K562 (cell line): ENCODE measurements around the gene RTL5. TPM values are rescaled to one million over a fixed set of nuclear protein-coding genes. Genes with fewer than 3 reads are reported as not detected.

Experiments used
- ATAC-seq: fragments of 200-7000 bp; cut with Tn5 transposase; 3 replicates; pipeline ENCODE4 v1.9.1; 2020; ENCODE audit warnings: moderate library complexity
- BruUV-seq: library from RNA; stranded (reverse); fragments of 400-500 nt; replicated peaks from 2 replicates; lab custom pipeline; 2021; lab: Mats Ljungman, UMichigan
- CTCF ChIA-PET: fragments of 300-600 bp; formaldehyde crosslinking; extraction: SDS; loops from one replicate; lab custom pipeline; 2021; ENCODE audit warnings: low intra/inter-chr PET ratio; lab: Yijun Ruan, JAX
- POLR2A ChIA-PET: fragments of 300-600, 350-650 bp; sonication (Branson Sonifier 250); formaldehyde crosslinking; extraction: SDS; loops from one replicate; lab custom pipeline; 2021; ENCODE audit warnings: antibody characterized with exemption, inconsistent platforms; lab: Yijun Ruan, JAX
- DNase-seq, 4 experiments: peaks; one replicate each; pipeline versions ENCODE4 v3.0.0 to v3.0.0-alpha.2; 2011 to 2018; ENCODE audit warnings: low spot score in 3 of 4, mixed read lengths in 3 of 4; ENCODE audit errors: extremely low read depth in 1 of 4
- FAIRE-seq: peaks from 2 replicates; lab custom pipeline; 2011; peaks lifted over from hg19 to GRCh38; lab: Jason Lieb, UNC
- H2AFZ ChIP-seq: 2 replicates; pipeline ENCODE4 v1.6.0; 2011; ENCODE audit warnings: low read depth, low read length, control low read depth, inconsistent platforms
- H3K27ac ChIP-seq: fragments of 200-600 bp; 3 replicates; pipeline ENCODE4 v1.8.0; 2011; ENCODE audit warnings: low read depth, mild to moderate bottlenecking, control low read depth, inconsistent platforms, low read length, moderate library complexity, mixed read lengths; ENCODE audit errors: extremely low read depth
- H3K27me3 ChIP-seq, 2 experiments: fragments of 300-600 bp in 1 of 2; 2 replicates in 1 of 2; 3 replicates in 1 of 2; pipeline versions ENCODE4 v1.6.0 to v1.8.0; 2011; ENCODE audit warnings: inconsistent platforms in 2 of 2, low read length in 2 of 2, mild to moderate bottlenecking in 1 of 2, mixed read lengths in 1 of 2, moderate library complexity in 1 of 2; ENCODE audit not compliant: control insufficient read depth in 2 of 2, insufficient read depth in 2 of 2
- H3K36me3 ChIP-seq: fragments of 300-600 bp; 3 replicates; pipeline ENCODE4 v1.8.0; 2011; ENCODE audit warnings: mild to moderate bottlenecking, low read length, inconsistent platforms; ENCODE audit not compliant: control insufficient read depth, insufficient read depth
- H3K4me1 ChIP-seq, 2 experiments: fragments of 200-600 bp in 1 of 2; replicated peaks in 1 of 2; 2 replicates in 1 of 2; 3 replicates in 1 of 2; pipeline versions ENCODE4 v1.5.1 to v1.8.0; 2011; ENCODE audit warnings: inconsistent platforms in 2 of 2, low read length in 2 of 2, mild to moderate bottlenecking in 1 of 2, mixed read lengths in 1 of 2, moderate library complexity in 1 of 2; ENCODE audit not compliant: control insufficient read depth in 2 of 2, insufficient read depth in 2 of 2
- H3K4me2 ChIP-seq: 2 replicates; pipeline ENCODE4 v1.6.1; 2011; ENCODE audit warnings: low read length, control low read depth, inconsistent platforms, mixed read lengths; ENCODE audit not compliant: insufficient read depth
- H3K4me3 ChIP-seq: fragments of 200-600 bp; sonication (generic), shearing (Covaris generic); 2 replicates; pipeline ENCODE4 v1.5.1; 2016; ENCODE audit warnings: control low read depth, inconsistent platforms
- H3K79me2 ChIP-seq: fragments of 200-600 bp; 3 replicates; pipeline ENCODE4 v1.8.0; 2011; ENCODE audit warnings: low read length, inconsistent platforms; ENCODE audit not compliant: control insufficient read depth, insufficient read depth
- H3K9ac ChIP-seq, 2 experiments: 2 replicates each; pipeline versions ENCODE4 v1.6.0 to v1.6.1; 2011; ENCODE audit warnings: low read depth in 2 of 2, low read length in 2 of 2, control low read depth in 1 of 2, inconsistent platforms in 1 of 2, mild to moderate bottlenecking in 1 of 2, mixed read lengths in 1 of 2; ENCODE audit not compliant: insufficient read depth in 1 of 2
- H3K9me1 ChIP-seq: one replicate; pipeline ENCODE4 v1.6.0; 2011; ENCODE audit warnings: inconsistent platforms, mild to moderate bottlenecking, low read length, moderate library complexity; ENCODE audit not compliant: control insufficient read depth, insufficient read depth
- H3K9me3 ChIP-seq: replicated peaks from 2 replicates; pipeline ENCODE4 v1.5.1; 2011; ENCODE audit warnings: low read depth, low read length, inconsistent platforms; ENCODE audit not compliant: control insufficient read depth, insufficient read depth
- H4K20me1 ChIP-seq: replicated peaks from 2 replicates; pipeline ENCODE4 v1.6.1; 2011; ENCODE audit warnings: low read length, inconsistent platforms, mixed read lengths; ENCODE audit not compliant: control insufficient read depth, insufficient read depth
- CSDE1 ChIP-seq, 2 experiments: fragments of 450-650 bp; IDR thresholded peaks; 2 replicates each; pipeline ENCODE4 v1.6.1; 2016; ENCODE audit warnings: mild to moderate bottlenecking in 1 of 2
- CTBP1 ChIP-seq: fragments of 450-650 bp; IDR thresholded peaks from 2 replicates; pipeline ENCODE4 v1.6.1; 2016; ENCODE audit warnings: borderline replicate concordance
- FOXA1 ChIP-seq: fragments of 450-650 bp; IDR thresholded peaks from 2 replicates; pipeline ENCODE4 v1.6.1; 2016; ENCODE audit warnings: mild to moderate bottlenecking, borderline replicate concordance
- HBP1 ChIP-seq: fragments of 450-650 bp; formaldehyde crosslinking; IDR thresholded peaks from 2 replicates; pipeline ENCODE4 v1.4.0; 2022; ENCODE audit warnings: missing genetic modification characterization
- HDAC6 ChIP-seq: IDR thresholded peaks from 2 replicates; pipeline ENCODE4 v1.6.1; 2012; ENCODE audit warnings: low read depth, mild to moderate bottlenecking, control low read depth, inconsistent platforms, low read length, moderate library complexity
- HMG20A ChIP-seq: fragments of 450-650 bp; formaldehyde crosslinking; conservative IDR thresholded peaks from 2 replicates; pipeline ENCODE4 v1.4.0; 2020; ENCODE audit warnings: mild to moderate bottlenecking, mixed read lengths
- HNRNPL ChIP-seq: fragments of 200-400 bp; formaldehyde crosslinking; IDR thresholded peaks from 2 replicates; pipeline ENCODE4 v1.6.1; 2017; ENCODE audit warnings: low read depth, mild to moderate bottlenecking, low read length
- IFI16 ChIP-seq: fragments of 250-450 bp; sonication (Bioruptor Pico); IDR thresholded peaks from 2 replicates; pipeline ENCODE4 v2.1.2; 2022; ENCODE audit warnings: mild to moderate bottlenecking, inconsistent platforms
- KAT2B ChIP-seq: IDR thresholded peaks from one replicate; pipeline ENCODE4 v1.6.1; 2012; ENCODE audit warnings: low read depth, mild to moderate bottlenecking, control low read depth, inconsistent platforms, low read length, moderate library complexity
- KHSRP ChIP-seq: fragments of 450-650 bp; IDR thresholded peaks from 2 replicates; pipeline ENCODE4 v1.6.1; 2017
- SMAD4 ChIP-seq: fragments of 250-450 bp; sonication (Bioruptor Pico); conservative IDR thresholded peaks from 2 replicates; pipeline ENCODE4 v1.8.0; 2021; ENCODE audit warnings: inconsistent platforms, mild to moderate bottlenecking, moderate library complexity
- TAF1 ChIP-seq: IDR thresholded peaks from 2 replicates; pipeline ENCODE4 v1.6.1; 2011; ENCODE audit warnings: mild to moderate bottlenecking, low read length, moderate library complexity; ENCODE audit not compliant: insufficient read depth, control insufficient read depth, severe bottlenecking; ENCODE audit errors: extremely low read depth
- UBTF ChIP-seq, 2 experiments: IDR thresholded peaks; 2 replicates each; pipeline ENCODE4 v1.6.1; 2012; ENCODE audit warnings: improper control_type of control experiment in 2 of 2, low read depth in 2 of 2, low read length in 2 of 2, borderline replicate concordance in 1 of 2
- ZFPM2 ChIP-seq: fragments of 250-450 bp; sonication (Bioruptor Pico); IDR thresholded peaks from 2 replicates; pipeline ENCODE4 v1.5.1; 2022; ENCODE audit warnings: mild to moderate bottlenecking
- ZNF384 ChIP-seq: IDR thresholded peaks from 2 replicates; pipeline ENCODE4 v1.6.1; 2012; ENCODE audit warnings: low read depth, low read length, improper control_type of control experiment
- ZNF830 ChIP-seq: fragments of 250-450 bp; sonication (Bioruptor Pico); IDR thresholded peaks from 2 replicates; pipeline ENCODE4 v1.5.0; 2021; ENCODE audit warnings: mild to moderate bottlenecking
- WGBS: fragments of 100-300 bp; shearing (Covaris generic); methylation state at CpG from one replicate; pipeline ENCODE4 v1.1.6; 2016; ENCODE audit warnings: low coverage, mixed read lengths; ENCODE audit not compliant: insufficient coverage; ENCODE audit errors: missing lambda C conversion rate; 5-methylcytosine and 5-hydroxymethylcytosine counted together
- in situ Hi-C: fragments of 300-500 bp; cut with MboI; formaldehyde crosslinking; loops from 4 replicates; pipeline ENCODE4 v1.15.0; 2018; ENCODE audit warnings: inconsistent platforms, mixed read lengths
- intact Hi-C: fragments of 100-400 bp; cut with micrococcal nuclease; formaldehyde crosslinking; loops from 2 replicates; pipeline ENCODE4 v1.14.2; 2022
- polyA plus RNA-seq, 8 experiments: library from polyadenylated mRNA; depleted of rRNA in 4 of 8; stranded (reverse) in 5 of 8; unstranded in 3 of 8; fragments of >200 nt; fragmentation: Nextera tagmentation in 2 of 8; fragmentation: Illumina TruSeq in 1 of 8; extraction: Ambion mirVana in 2 of 8; extraction: Trizol in 1 of 8; gene quantifications; 2 replicates each; pipeline versions ENCODE4 v1.2.1 to v1.2.3, GENCODE V29; 2011 to 2014; ENCODE audit warnings: inconsistent platforms in 1 of 8, missing spikeins in 1 of 8
- total RNA-seq, 7 experiments: library from RNA; depleted of rRNA in 6 of 7; stranded (reverse); fragments of >200 nt in 6 of 7; fragmentation: Illumina TruSeq in 2 of 7; extraction: Trizol in 2 of 7; gene quantifications; 2 replicates each; pipeline versions ENCODE4 v1.2.1 to v1.2.3, GENCODE V29; 2011 to 2021; ENCODE audit warnings: low replicate concordance in 1 of 7

Gene RTL5
- total and polyA plus RNA-seq, 9 of the 15 experiments (the other 6 are each of a cell fraction or from before 2014, with no cell fraction given): 0.03 TPM; not detected in 8

GRCh38 chrX:72079607-72080006 is 52.1 kb downstream of the RTL5 start (continued):
- no peak for TF ChIP-seq UBTF (IDR thresholded peaks at IDR 0.05; ENCODE audit: borderline replicate concordance in 1 of 2, low read depth in 2 of 2, low read length in 2 of 2)
- no peak for TF ChIP-seq ZNF384
- no peak for TF ChIP-seq CSDE1 (IDR thresholded peaks at IDR 0.05)
- TF ChIP-seq TAF1: no peak
- TF ChIP-seq KHSRP: no peak
- TF ChIP-seq FOXA1: no peak
- TF ChIP-seq CTBP1: no peak
- no peak for TF ChIP-seq HDAC6

GRCh38 chrX:72078411-72078810 is 53.3 kb downstream of the RTL5 start:
- no TSS peak for BruUV-seq
- in situ Hi-C loops: no loop called here
- Histone ChIP-seq H3K9me1 (no peaks in the 10 kb centered on the region), H3K4me3 (no peak overlapping the region), H3K9ac (no peak overlapping the region), H3K4me2 (no peak overlapping the region), H3K4me1 (no peaks in the 10 kb centered on the region), H3K9me3 (no peaks in the 10 kb centered on the region), H3K27me3 (peaks cover 0 to 32% of the 10 kb centered on the region in 2 experiments; a peak in 3 of 5 replicates), H2AFZ (no peak overlapping the region), H3K79me2 (no peaks in the 10 kb centered on the region), H3K27ac (no peak overlapping the region), H3K36me3 (no peaks in the 10 kb centered on the region), H4K20me1 (0 out of 2 replicates have a peak, but pooled peaks cover 3% of the 10 kb centered on the region)
- no peak for ATAC-seq
- ChIA-PET POLR2A (no interaction called here), CTCF (no interaction called here)
- DNase-seq: no peak
- FAIRE-seq: no peak
- WGBS: 11% methylated on average over 4 of the region's 4 CpGs
- intact Hi-C loops: no loop called here
- TF ChIP-seq SMAD4 (CRISPR knock-in tag) (no peak), UBTF (IDR thresholded peaks at IDR 0.05; ENCODE audit: borderline replicate concordance in 1 of 2, low read depth in 2 of 2, low read length in 2 of 2) (no peak), ZFPM2 (no peak), IFI16 (no peak), ZNF830 (CRISPR knock-in tag) (no peak), KAT2B (no peak), HBP1 (CRISPR knock-in tag) (no peak), HMG20A (CRISPR knock-in tag) (no peak), HNRNPL (no peak)
